GM19193 (cell line): ENCODE measurements around the gene SIX3.

Experiments
- POLR2A ChIP-seq: IDR thresholded peaks from 4 replicates; pipeline ENCODE4 v1.6.1; 2011; ENCODE audit not compliant: insufficient read depth, insufficient read length; ENCODE audit errors: extremely low read depth

The SIX3 gene

DNA sequence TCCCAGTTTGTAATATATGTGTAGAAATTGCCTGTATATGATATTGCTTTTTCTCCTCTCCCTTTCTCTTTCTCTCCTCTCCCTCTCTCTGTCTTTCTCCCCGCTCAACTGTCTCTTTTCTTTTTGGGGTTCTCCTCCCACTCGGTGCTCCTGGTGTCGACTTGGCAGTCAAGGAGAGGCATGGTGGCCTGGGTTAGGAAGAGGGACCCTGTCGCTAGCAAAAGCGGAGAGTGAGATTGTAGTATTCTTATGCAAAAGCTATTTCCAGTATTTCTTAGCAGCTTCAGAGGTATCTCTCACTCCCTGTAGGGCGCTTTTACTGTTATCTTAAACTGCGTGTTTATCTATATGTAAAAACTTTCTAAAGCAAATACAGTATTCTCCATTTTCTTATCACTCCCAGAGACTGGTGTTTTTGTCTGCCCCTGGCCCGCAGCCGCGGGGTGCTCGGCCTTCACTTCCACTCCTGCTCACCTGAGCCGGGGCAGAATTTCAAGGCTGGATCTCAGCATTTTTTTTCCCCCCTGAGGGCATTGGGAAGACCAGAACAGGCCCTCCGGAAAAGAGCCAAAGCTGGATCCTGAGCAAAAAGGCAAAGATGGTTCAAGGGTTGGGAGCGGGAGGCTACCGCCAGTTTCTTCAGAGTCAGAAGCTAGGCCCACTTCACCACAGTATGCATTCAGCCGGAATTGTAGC lies 4.3 kb downstream of the SIX3 start:
- no peak for TF ChIP-seq POLR2A

DNA sequence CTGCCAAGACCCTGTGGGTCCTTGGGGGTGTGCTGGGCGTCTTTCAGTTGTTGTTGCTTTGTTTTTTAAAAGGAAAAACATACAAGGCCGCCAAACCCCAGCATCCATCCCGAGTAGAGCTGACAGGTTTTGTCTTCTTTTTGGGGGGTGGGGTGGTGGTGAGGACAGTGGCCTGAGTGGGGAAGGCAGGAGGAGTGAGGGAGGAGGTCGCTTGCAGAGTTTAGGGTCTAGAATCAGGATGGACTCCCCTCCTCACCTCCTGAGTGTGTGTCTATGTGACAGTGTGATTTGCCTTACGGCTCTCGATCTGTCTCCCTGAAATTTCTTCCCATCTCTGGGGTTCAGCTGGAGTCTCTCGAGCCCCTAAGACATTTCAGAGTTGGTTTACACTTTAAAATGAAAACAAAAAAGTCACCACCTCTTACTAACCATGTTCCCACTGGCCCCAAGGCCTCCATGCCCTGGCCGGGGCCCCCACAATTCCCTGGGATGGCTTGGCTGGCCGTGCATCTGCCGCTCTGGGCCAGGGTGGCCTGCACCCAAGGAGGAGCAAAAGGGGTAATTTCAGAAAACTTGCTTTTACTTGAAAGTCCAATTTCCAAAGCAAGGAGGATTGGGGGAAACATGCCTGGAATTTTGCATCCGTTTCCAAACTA lies 5.0 kb downstream of the SIX3 start:
- no peak for TF ChIP-seq POLR2A

DNA sequence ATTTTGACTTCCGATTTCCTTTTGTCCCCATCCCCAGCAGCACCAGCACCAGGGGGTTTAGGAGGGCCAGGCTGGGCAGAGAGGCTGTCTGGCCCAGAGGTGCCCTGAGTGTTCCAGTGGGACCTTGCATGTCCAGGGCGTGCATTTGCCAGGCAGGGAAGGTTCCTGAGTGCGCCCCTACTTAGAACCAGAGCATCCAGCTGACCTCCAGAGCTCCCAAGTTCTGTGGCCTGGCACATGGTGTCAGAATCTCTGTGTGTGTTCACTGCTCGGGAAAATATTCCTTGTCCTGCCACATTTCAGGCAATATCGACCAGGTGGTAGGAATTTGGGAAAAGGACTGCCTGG lies 5.5 kb downstream of the SIX3 start:
- TF ChIP-seq POLR2A = no peak

DNA sequence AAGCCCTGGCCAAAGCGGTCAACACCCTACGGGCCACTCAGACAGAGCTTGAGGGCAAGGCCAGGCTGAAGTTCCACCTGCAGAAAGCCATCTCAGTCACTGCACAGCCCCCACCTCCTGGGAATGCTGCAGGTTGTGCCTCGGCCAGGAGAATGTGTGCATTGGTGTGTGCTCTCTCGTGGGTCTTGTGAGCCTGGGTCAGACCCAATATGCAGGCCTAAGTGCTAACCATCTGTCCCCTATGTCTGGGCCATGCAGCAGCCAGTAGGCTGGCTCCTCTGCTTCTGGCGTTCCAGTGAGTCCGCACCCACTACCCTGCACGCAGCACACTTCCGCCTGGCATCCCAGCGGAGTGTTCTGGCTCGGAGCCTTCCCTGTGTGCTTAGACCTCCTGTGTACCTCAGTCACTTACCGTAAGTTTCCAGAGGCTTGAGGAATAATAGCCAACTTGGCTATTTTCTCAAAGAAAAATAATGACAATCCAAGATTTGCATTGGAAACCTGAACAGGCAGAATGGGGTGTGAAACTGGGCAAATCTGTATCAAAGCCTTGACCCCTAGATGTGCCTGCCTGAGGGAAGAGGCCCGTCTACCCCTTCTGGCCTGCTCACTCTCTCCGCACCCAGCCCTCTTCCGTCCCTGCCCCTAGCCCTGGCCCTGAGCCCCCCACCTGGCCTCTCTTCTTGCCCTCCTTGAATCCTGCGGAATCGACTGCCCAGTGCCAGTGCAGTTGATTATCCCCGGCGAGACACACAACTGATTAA lies 7.2 kb downstream of the SIX3 start:
- no peak for TF ChIP-seq POLR2A

DNA sequence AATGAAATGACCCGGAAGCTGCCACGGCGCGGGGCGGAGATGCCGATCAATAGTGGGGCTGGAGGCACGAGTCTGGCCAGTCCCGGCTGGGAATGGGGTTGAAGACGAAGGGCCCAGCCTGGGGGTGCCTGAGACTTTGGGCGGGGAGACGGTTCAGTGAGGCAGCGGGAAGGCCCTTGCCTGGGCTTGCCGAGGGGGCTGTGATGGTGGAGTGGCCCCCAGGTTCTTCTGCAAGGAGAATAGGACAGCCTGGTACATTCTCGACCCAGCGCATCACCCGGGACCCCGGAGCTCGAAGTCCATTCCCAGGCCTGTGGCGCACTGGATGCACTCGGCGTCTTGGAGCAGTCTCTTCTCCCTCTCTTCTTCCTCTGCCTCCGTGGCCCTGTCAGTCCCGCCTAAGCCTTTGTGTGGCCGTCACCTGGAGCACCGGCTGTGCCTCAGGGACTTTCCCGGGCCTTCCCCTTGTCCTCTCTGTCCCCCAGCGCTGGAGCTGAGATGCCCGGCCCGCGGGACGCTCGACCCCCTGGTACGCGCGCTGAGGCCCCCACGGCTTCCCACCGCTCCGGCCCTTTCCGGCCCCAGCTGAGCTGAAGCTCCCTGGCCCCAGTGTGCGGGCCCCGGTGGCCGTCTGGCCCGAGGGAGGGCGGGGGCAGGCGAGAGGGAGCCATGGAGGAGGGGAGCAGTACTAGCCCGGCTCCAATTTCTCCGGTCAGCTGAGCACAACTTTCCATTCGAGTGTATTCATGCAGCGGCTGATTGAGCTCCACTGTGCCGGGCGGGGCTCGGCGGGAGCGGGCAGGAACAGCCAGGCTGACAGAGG lies 8.0 kb downstream of the SIX3 start:
- TF ChIP-seq POLR2A = no peak

DNA sequence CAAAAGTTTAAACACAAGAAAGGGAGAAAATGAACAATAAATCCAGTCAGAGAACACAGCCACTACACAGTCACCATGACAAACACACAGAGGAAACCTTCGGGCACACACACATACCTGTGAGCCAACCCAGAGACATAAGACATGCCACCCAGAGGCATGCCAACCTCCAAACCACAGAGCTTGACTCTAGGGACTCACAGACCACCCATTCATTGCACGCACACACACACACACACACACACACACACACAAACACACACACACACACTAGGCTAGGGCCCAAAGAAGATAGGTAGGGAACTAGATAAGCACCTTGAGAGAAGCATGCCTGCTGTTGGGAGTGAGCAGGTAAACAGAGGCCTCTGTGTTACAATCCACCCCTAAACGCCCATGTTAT lies 9.1 kb downstream of the SIX3 start:
- no peak for TF ChIP-seq POLR2A

DNA sequence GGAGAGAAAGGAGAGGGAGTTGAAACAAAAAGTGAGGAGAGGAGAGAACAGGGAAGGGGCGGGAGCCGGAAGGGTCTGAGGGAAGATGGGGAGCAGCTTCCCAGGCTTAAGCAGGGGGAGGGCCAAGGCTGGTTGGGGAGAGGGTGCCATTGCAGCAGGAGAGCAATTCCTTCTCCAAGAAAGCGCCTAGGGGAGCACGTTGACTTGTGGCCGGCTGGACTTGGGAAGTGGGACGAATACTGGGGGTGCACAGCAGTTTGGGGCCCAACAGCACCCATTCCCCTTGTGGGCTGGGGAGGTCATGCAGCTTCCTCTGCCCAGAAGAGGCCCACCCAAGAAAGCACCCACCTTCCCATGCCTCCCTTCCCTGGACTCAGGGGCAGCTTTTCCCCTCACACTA lies 9.6 kb downstream of the SIX3 start:
- no peak for TF ChIP-seq POLR2A

DNA sequence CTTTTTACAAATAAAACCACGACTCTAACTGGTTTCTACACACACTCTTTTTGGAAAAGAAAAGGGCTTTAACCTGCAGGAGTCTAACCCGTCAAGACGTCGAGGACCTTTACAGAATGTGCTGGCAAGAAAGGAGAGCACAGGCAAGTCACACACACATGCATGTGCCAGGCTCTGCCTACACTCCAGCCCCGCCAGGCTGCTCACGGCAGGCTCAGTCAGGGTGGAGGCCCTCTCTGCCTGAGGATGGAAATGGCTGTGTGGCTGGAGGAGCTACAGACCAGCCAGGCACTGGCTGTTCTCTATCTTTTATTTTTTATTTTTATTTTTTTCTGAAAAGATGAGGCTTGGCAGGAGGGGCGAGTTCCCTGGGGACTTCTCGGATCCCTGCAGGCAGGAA lies 10.2 kb downstream of the SIX3 start:
- TF ChIP-seq POLR2A = no peak

DNA sequence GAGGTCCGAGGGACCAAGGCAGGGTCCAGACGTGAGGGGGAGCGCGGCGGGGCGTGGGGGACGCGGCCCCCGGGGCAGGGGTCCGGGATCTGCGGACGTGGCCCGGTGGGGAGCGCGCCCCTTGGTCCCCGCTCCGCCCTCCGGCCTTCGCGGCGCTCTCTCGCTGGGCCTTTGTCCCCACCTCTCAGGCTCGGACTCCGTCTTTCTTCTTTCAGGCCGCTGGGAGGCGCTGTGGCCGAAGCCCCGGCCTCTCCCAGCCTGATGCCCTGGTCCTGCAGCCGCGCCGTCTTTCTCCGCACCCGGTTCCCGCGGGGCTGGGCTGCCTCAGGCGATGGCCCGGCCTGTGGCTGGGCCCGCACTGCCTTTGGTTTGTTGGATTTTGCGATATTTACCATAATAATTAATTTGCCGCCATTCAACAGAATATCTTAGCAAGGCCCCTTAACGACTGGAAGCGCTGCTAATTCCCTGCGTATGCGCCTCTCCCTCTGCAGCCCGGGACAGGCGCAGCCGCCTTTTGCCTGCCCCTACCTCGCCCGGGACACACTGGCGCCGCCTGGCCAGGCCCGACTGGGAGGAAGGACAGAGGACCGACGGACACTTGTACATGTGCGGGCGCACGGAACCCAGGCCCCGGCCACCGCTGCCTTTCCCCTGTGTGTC lies 10.8 kb downstream of the SIX3 start:
- no peak for TF ChIP-seq POLR2A

DNA sequence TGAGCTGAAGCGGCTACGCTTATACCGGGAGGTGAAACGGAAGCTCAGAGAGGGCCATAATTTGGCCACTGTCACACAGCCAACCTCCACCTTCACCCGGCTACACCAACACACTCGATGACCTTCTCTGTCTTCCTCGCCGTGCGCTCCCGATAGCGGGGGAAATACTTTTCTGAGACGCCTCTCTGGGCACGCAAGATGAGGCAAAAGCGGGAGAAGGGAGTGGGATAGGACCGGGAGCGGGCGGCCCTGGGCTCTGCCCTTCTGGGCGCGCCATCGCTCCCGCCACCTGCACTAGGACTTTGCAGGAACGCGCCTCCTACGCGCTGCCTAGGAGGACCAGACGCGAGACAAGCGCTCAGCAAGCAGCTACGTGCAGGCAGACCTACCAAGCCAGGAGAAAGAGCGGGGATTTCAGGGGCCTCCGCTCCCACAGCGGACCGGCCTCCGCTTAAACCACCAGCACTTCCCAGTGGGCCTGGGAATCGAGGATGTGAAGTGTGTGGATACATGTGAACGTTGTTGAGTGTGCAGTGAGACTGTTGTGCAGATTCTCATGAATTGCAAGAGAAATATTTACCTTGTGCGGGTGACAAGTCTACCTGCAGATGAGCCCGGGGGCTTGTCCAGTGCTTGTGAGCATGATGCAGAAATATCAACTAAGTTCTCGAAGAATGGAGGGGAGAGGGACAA lies 11.4 kb downstream of the SIX3 start:
- TF ChIP-seq POLR2A = no peak

DNA sequence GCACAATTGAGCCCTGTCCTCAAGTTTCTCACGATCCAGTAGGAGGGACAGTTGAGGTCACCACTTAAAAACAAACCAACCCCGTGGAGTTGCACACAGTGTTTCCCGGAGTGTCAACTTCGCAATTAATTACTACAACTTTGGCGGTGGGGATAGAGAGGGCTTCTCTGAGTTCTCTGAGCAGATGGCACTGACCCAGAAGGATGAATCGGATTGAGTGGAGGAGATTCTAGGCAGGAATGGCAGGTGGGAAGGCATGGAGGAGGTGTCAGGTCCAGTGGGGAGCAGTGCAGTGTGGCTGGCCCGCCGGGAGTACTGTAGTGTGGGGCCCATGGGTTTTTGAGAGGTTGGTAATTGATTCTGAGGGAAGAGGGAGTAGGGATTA lies 12.0 kb downstream of the SIX3 start:
- TF ChIP-seq POLR2A = no peak

DNA sequence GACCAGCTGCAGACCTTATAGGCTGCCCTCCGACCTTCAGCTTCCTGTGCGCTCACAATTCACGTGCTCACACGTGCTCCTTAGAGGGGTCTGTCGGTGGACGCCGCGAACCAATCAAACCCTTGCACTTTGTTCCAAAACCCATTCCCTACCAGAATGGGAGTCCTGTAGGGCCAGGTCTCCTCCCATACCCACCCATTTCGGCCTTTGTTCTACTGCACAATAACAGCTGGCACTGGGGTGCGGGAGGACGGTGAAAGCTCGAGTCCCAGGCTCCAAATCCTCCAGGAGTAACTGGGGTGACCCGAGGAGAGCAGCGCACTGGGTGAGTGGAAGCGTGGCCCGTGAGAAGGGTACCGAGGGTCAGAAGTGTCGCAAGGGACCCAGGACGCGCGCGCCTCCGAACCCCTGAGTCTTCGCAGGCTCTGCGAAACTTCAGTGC lies 13.0 kb downstream of the SIX3 start:
- TF ChIP-seq POLR2A = no peak

DNA sequence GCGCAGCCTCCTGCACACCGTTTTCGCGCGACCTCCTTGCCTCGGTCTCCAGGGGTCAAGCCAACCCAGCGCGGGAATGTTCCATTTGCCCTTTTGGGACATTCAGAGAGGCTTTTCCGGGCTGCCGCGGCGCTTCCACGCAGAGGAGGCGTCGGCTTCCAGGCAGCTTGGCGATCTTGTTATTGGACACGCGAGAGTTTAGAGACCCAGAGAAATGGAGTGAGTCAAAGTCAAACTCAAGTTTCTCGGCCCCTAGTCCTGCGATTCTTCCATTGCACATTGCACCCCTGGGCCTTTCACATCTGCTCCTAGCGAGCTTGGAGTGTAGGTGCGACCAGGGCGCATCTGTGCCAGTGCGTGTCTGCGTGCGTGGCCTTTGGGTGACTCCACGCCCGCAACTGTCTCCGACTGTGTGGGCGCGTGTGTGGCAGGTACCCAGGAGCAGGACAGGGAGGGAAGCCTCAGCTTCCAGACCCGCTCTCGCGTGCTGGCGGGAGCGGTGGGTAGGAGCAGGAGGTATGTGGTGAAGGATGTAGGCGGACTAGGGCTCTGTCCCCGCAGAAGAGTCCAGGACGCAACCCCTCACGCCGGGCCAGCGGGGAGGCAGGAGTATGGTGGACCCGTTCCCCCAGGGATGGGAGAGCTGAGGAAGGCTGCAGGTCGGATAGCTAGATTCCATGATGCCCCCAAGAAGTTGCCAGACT lies 13.5 kb downstream of the SIX3 start:
- no peak for TF ChIP-seq POLR2A
